A549 (cell line): Measurements from ENCODE around the gene SPSB2. TPM values are rescaled to one million over a fixed set of nuclear protein-coding genes. Genes with fewer than 3 reads are reported as not detected.
A peak's percentile ranks its signal among the peaks of the same experiment; 100 is the strongest.

Source experiments
- ATAC-seq, 2 experiments: fragments of 200-7000 bp in 1 of 2; fragments of >200 bp in 1 of 2; cut with Nextera tagmentation in 1 of 2; cut with Tn5 transposase in 1 of 2; 3 replicates each; pipeline versions ENCODE4 v1.8.0 to v1.9.1; 2018 to 2020; ENCODE audit warnings: mild to moderate bottlenecking in 1 of 2, moderate library complexity in 1 of 2
- CTCF ChIA-PET: fragments of 300-600 bp; sonication (Branson Sonifier 250); formaldehyde crosslinking; extraction: SDS; loops from one replicate; lab custom pipeline; 2021; ENCODE audit warnings: antibody characterized with exemption, inconsistent platforms; lab: Yijun Ruan, JAX
- POLR2A ChIA-PET: fragments of 350-600 bp; formaldehyde crosslinking; extraction: SDS; loops from one replicate; lab custom pipeline; 2021; ENCODE audit warnings: antibody characterized with exemption, inconsistent platforms; lab: Yijun Ruan, JAX
- DNase-seq, 2 experiments: peaks; one replicate each; pipeline versions ENCODE4 v3.0.0 to v3.0.0-alpha.2; 2011 to 2016; ENCODE audit warnings: low read depth in 1 of 2, low spot score in 1 of 2
- FAIRE-seq: peaks from 2 replicates; lab custom pipeline; 2011; peaks lifted over from hg19 to GRCh38; lab: Jason Lieb, UNC
- H3K27ac ChIP-seq, 2 experiments: fragments of >200 bp; sonication (Bioruptor Twin); formaldehyde crosslinking; 3 replicates each; pipeline ENCODE4 v1.5.1; 2016 to 2017
- H3K4me1 ChIP-seq: fragments of >200 bp; sonication (Bioruptor Twin); formaldehyde crosslinking; 3 replicates; pipeline ENCODE4 v1.6.1; 2016
- H3K4me2 ChIP-seq: fragments of >200 bp; sonication (Bioruptor Twin); formaldehyde crosslinking; 3 replicates; pipeline ENCODE4 v1.6.1; 2016
- H3K4me3 ChIP-seq: fragments of >200 bp; sonication (Bioruptor Twin); formaldehyde crosslinking; 3 replicates; pipeline ENCODE4 v1.5.1; 2016
- H3K9me3 ChIP-seq: fragments of >200 bp; sonication (Bioruptor Twin); formaldehyde crosslinking; 3 replicates; pipeline ENCODE4 v1.6.1; 2016
- BHLHE40 ChIP-seq: IDR thresholded peaks from 2 replicates; pipeline ENCODE4 v1.6.1; 2012; ENCODE audit warnings: low read depth, low read length, inconsistent platforms
- CBX8 ChIP-seq: fragments of 200-600 bp; sonication (generic); IDR thresholded peaks from 2 replicates; pipeline ENCODE4 v1.6.1; 2016
- CEBPB ChIP-seq, 2 experiments: fragments of >200 bp in 1 of 2; sonication (Bioruptor Twin) in 1 of 2; formaldehyde crosslinking in 1 of 2; IDR thresholded peaks; 2 replicates each; pipeline ENCODE4 v1.6.1; 2012 to 2016
- CHD4 ChIP-seq: fragments of 200-600 bp; sonication (generic); IDR thresholded peaks from 2 replicates; pipeline ENCODE4 v1.6.1; 2016; ENCODE audit warnings: antibody characterized with exemption, mild to moderate bottlenecking, borderline replicate concordance
- EHF ChIP-seq: fragments of 250-450 bp; sonication (Bioruptor Pico); IDR thresholded peaks from 2 replicates; pipeline ENCODE4 v1.5.0; 2020; ENCODE audit warnings: mild to moderate bottlenecking
- ESRRA ChIP-seq: fragments of 150-350 bp; IDR thresholded peaks from 2 replicates; pipeline ENCODE4 v1.6.1; 2014; ENCODE audit warnings: mild to moderate bottlenecking, low read length, borderline replicate concordance
- FOSB ChIP-seq: fragments of 250-450 bp; sonication (Bioruptor Pico); IDR thresholded peaks from 2 replicates; pipeline ENCODE4 v1.5.0; 2020; ENCODE audit warnings: mild to moderate bottlenecking, moderate library complexity
- FOSL2 ChIP-seq, 2 experiments: fragments of 450-650 bp in 1 of 2; fragments of >200 bp in 1 of 2; sonication (Bioruptor Twin) in 1 of 2; formaldehyde crosslinking; IDR thresholded peaks; 2 replicates each; pipeline versions ENCODE4 v1.5.0 to v1.6.1; 2016 to 2020; ENCODE audit warnings: mild to moderate bottlenecking in 1 of 2, moderate library complexity in 1 of 2
- HOXB13 ChIP-seq: fragments of 250-450 bp; sonication (Bioruptor Pico); IDR thresholded peaks from 2 replicates; pipeline ENCODE4 v1.5.0; 2020; ENCODE audit warnings: low read depth, mild to moderate bottlenecking, moderate library complexity
- HOXB5 ChIP-seq: fragments of 250-450 bp; sonication (Bioruptor Pico); IDR thresholded peaks from 2 replicates; pipeline ENCODE4 v1.5.0; 2020; ENCODE audit warnings: mild to moderate bottlenecking, moderate library complexity
- JUN ChIP-seq, 2 experiments: fragments of >200 bp; sonication (Bioruptor Twin); formaldehyde crosslinking; IDR thresholded peaks; 2 replicates in 1 of 2; 3 replicates in 1 of 2; pipeline ENCODE4 v1.6.1; 2016 to 2017
- JUNB ChIP-seq: fragments of >200 bp; sonication (Bioruptor Twin); formaldehyde crosslinking; IDR thresholded peaks from 2 replicates; pipeline ENCODE4 v1.6.1; 2016
- KDM1A ChIP-seq: fragments of 200-600 bp; sonication (generic); IDR thresholded peaks from 2 replicates; pipeline ENCODE4 v1.6.1; 2016; ENCODE audit warnings: low read depth, mild to moderate bottlenecking
- MAFK ChIP-seq: fragments of 450-650 bp; IDR thresholded peaks from 2 replicates; pipeline ENCODE4 v1.6.1; 2014; ENCODE audit not compliant: partially characterized antibody
- MAZ ChIP-seq: fragments of 150-350 bp; IDR thresholded peaks from 2 replicates; pipeline ENCODE4 v1.6.1; 2014; ENCODE audit warnings: antibody characterized with exemption, low read depth, low read length, borderline replicate concordance
- MYC ChIP-seq: IDR thresholded peaks from 2 replicates; pipeline ENCODE4 v1.6.1; 2012; ENCODE audit warnings: mild to moderate bottlenecking, inconsistent platforms, low read length, improper control_type of control experiment, borderline replicate concordance
- NPAS2 ChIP-seq: fragments of 250-450 bp; sonication (Bioruptor Pico); IDR thresholded peaks from 2 replicates; pipeline ENCODE4 v1.8.0; 2022; ENCODE audit warnings: mild to moderate bottlenecking, moderate library complexity, borderline replicate concordance
- PHF8 ChIP-seq: fragments of 200-600 bp; sonication (generic); IDR thresholded peaks from 2 replicates; pipeline ENCODE4 v1.6.1; 2016; ENCODE audit warnings: low read depth, mild to moderate bottlenecking, antibody characterized with exemption, moderate library complexity, borderline replicate concordance
- POLR2A ChIP-seq: IDR thresholded peaks from 2 replicates; pipeline ENCODE4 v1.6.1; 2012; ENCODE audit warnings: mild to moderate bottlenecking, low read length
- POLR2AphosphoS2 ChIP-seq: conservative IDR thresholded peaks from 2 replicates; pipeline ENCODE4 v1.6.1; 2012; ENCODE audit warnings: low read length, improper control_type of control experiment, inconsistent platforms
- RCOR1 ChIP-seq: fragments of 150-350 bp; IDR thresholded peaks from 2 replicates; pipeline ENCODE4 v1.6.1; 2014; ENCODE audit warnings: antibody characterized with exemption, low read length, low read depth
- RNF2 ChIP-seq: fragments of 200-600 bp; sonication (generic); IDR thresholded peaks from 2 replicates; pipeline ENCODE4 v1.6.1; 2016; ENCODE audit warnings: low read depth, mild to moderate bottlenecking, antibody characterized with exemption, moderate library complexity, borderline replicate concordance
- SREBF2 ChIP-seq: fragments of 450-650 bp; IDR thresholded peaks from 2 replicates; pipeline ENCODE4 v1.6.1; 2014; ENCODE audit warnings: mild to moderate bottlenecking, moderate library complexity
- TFCP2L1 ChIP-seq: fragments of 250-450 bp; sonication (Bioruptor Pico); IDR thresholded peaks from 2 replicates; pipeline ENCODE4 v1.5.0; 2021; ENCODE audit warnings: mild to moderate bottlenecking
- TP53 ChIP-seq: fragments of 250-450 bp; sonication (Bioruptor Pico); IDR thresholded peaks from 2 replicates; pipeline ENCODE4 v1.5.0; 2021; ENCODE audit warnings: mild to moderate bottlenecking, moderate library complexity
- ZNF302 ChIP-seq: fragments of 250-450 bp; sonication (Bioruptor Pico); IDR thresholded peaks from 2 replicates; pipeline ENCODE4 v1.9.0; 2021; ENCODE audit warnings: inconsistent platforms, mild to moderate bottlenecking, moderate library complexity
- WGBS: methylation state at CpG from one replicate; pipeline ENCODE4 v1.1.6; 2017; ENCODE audit errors: missing lambda C conversion rate; 5-methylcytosine and 5-hydroxymethylcytosine counted together
- polyA plus RNA-seq, 4 experiments: library from polyadenylated mRNA; depleted of rRNA in 3 of 4; stranded (reverse); fragments of >200 nt; fragmentation: RNase III in 1 of 4; extraction: RNeasy Plus Mini Kit Qiagen cat#74134 plus additional on column Dnase treatment in 1 of 4; gene quantifications; 2 replicates in 3 of 4; 3 replicates in 1 of 4; pipeline ENCODE4 v1.2.3, GENCODE V29; 2011 to 2017
- TF ChIP-seq, protein P1 (sequence below): IDR thresholded peaks from 2 replicates; pipeline ENCODE4 v1.6.1; 2012
- TF ChIP-seq, protein P2 (sequence below): IDR thresholded peaks from 2 replicates; pipeline ENCODE4 v1.6.1; 2012; ENCODE audit warnings: low read depth, borderline replicate concordance
- TF ChIP-seq, protein P3 (sequence below): IDR thresholded peaks from 2 replicates; pipeline ENCODE4 v1.6.1; 2012
- TF ChIP-seq, protein P4 (sequence below): fragments of 450-650 bp; IDR thresholded peaks from 2 replicates; pipeline ENCODE4 v1.6.1; 2014; ENCODE audit warnings: antibody characterized with exemption
- TF ChIP-seq, protein P5 (sequence below): fragments of >200 bp; sonication (Bioruptor Twin); formaldehyde crosslinking; IDR thresholded peaks from 3 replicates; pipeline ENCODE4 v1.6.1; 2016

Gene SPSB2
- polyA plus RNA-seq, 2 of the 4 experiments (the other 2 are of a cell fraction): 16.8 to 21.8 TPM

DNA sequence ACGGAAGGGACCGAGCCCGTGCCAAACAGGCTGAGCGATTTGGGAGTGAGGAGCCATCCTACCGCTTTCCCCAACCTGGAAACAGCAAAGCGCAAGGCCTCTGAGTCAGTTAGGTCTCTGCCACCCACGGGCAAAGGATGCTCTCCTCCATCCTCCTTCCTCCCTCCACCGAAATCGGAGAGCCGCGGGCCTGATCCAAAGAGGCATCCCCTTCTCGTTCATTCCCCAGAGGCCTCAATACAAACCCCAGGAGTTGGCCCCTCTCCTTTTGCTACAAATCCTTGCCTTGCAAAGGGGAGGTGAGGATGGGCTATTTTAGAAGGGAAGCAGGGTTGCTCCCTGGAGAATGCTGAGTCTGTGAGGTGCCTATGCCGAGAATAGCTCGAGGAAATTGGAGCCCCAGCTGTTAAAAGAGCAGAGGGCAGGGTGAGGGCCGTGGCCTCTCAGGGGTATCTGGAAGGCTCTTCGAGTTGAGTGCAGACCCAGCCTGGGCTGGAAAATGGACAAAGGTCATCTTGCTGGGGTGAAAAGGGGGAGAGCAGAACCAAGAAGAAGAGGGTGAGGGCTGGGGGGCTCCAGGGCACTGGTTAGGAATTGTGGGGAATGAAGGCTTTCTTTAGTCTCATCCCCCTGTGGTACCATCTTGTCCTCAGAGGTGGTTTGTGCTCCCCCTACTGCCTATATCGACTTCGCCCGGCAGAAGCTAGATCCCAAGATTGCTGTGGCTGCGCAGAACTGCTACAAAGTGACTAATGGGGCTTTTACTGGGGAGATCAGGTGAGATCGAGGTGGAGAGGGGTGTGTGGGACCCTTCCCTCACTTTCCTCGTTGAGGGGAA is 4.7 kb downstream of the SPSB2 start:
- CTCF ChIA-PET: interaction anchor here (0.6 to 17.9 kb wide), 24 partner anchors 10 to 545 kb away, joined by 3 to 399 read pairs (median 6); partner anchors contain the start of genes ATN1, C12orf57, CDCA3 and ENO2
- no peak for ATAC-seq
- no peak for DNase-seq
- 2% methylated on average over 22 of the region's 22 CpGs for WGBS
- FAIRE-seq: no peak
- H3K4me1 ChIP-seq: peaks cover 42% of the 10 kb centered on the region
- no peaks in the 10 kb centered on the region for H3K9me3 ChIP-seq
- H3K4me2 ChIP-seq: peak overlapping the region; percentile 100
- H3K27ac ChIP-seq: peak overlapping the region; percentile 97 to 99
- peak overlapping the region; percentile 100 for H3K4me3 ChIP-seq
- TF ChIP-seq, protein P1, sequence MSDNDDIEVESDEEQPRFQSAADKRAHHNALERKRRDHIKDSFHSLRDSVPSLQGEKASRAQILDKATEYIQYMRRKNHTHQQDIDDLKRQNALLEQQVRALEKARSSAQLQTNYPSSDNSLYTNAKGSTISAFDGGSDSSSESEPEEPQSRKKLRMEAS: peak; percentile 19; the same call in 1 of the 2 replicates
- TF ChIP-seq HOXB13 (CRISPR knock-in tag) (no peak), BHLHE40 (no peak), CBX8 (no peak)
- POLR2A ChIA-PET: interaction anchor here (0.5 to 6.0 kb wide), 15 partner anchors 10 to 179 kb away, joined by 4 to 105 read pairs (median 9); partner anchors contain the start of genes C12orf57, CDCA3, MLF2 and PTMS

DNA sequence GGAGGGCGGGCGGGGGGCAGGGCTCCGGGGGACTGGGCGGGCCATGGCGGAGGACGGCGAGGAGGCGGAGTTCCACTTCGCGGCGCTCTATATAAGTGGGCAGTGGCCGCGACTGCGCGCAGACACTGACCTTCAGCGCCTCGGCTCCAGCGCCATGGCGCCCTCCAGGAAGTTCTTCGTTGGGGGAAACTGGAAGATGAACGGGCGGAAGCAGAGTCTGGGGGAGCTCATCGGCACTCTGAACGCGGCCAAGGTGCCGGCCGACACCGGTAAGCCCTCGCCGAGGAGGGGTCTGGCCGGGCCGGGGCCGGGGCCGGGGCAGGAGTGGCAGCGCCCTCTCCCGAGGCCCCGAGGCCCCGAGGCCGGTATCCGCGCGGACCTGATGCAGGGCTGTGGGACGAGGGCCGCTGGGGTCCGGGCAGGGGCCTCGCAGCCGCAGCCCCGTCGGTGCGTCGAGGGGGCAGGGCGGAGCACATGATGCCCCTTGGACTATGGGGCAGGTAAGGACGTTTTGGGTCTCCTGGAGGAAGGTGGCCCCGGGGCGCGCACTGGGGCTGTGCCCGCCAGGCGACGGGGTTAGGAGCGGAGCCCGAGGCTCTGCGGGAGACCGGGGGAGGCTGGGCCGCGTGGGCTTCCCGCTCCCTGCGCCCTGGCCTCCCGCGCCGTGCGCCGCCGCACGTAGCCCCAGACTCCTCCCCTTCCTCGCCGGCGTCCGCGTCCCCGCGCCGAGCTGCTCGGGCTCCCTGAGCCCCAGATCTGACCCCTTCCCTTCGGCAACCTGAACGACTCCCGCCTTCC is 5.5 kb downstream of the SPSB2 start, which contains the start of gene TPI1:
Gene TPI1, plus strand, starts transcription at position 119 of the 798 bp plus-strand sequence. Its CDS starts 36 bp downstream, at position 155.
- peak; percentile 77 to 85 for DNase-seq
- POLR2A ChIA-PET: interaction anchor here (0.5 to 4.8 kb wide), 15 partner anchors 9 to 178 kb away, joined by 4 to 74 read pairs (median 8); partner anchors contain the start of genes C12orf57, CDCA3, MLF2 and PTMS
- H3K9me3 ChIP-seq: no peaks in the 10 kb centered on the region
- peak within 1 kb of the TSS; percentile 97 to 99 for H3K27ac ChIP-seq
- H3K4me1 ChIP-seq: peaks cover 42% of the 10 kb centered on the region
- no peak for FAIRE-seq
- CTCF ChIA-PET: interaction anchor here (0.6 to 17.9 kb wide), 15 partner anchors 9 to 101 kb away, joined by 3 to 399 read pairs (median 24); partner anchors contain the start of genes ATN1, C12orf57, CDCA3 and ENO2
- H3K4me2 ChIP-seq: peak within 1 kb of the TSS; percentile 100
- H3K4me3 ChIP-seq: peak within 1 kb of the TSS; percentile 100
- ATAC-seq: peak; percentile 45 to 71
- WGBS: 2% methylated on average over 41 of the region's 86 CpGs
- TF ChIP-seq POLR2A (peak; percentile 99), SREBF2 (no peak), JUN (IDR thresholded peaks at IDR 0.05) (peak; percentile 98 to 99), EHF (CRISPR knock-in tag) (no peak), ZNF302 (no peak), POLR2AphosphoS2 (no peak), TFCP2L1 (no peak; the same call in 1 of the 2 replicates), MAFK (no peak), FOSL2 (IDR thresholded peaks at IDR 0.05) (no peak), FOSL2 (CRISPR knock-in tag; IDR thresholded peaks at IDR 0.05) (no peak), FOSB (CRISPR knock-in tag) (peak; percentile 24; the same call in 1 of the 2 replicates), HOXB5 (CRISPR knock-in tag) (no peak), ESRRA (no peak), CBX8 (no peak), RCOR1 (no peak), CHD4 (no peak), TP53 (CRISPR knock-in tag) (no peak; the same call in 1 of the 2 replicates), KDM1A (no peak), JUNB (no peak), NPAS2 (CRISPR knock-in tag) (no peak), MYC (no peak), PHF8 (peak; percentile 98), RNF2 (0 out of 2 replicates have a peak, but pooled peaks have one; percentile 6), CEBPB (IDR thresholded peaks at IDR 0.05) (no peak), MAZ (no peak)
- TF ChIP-seq, protein P2, sequence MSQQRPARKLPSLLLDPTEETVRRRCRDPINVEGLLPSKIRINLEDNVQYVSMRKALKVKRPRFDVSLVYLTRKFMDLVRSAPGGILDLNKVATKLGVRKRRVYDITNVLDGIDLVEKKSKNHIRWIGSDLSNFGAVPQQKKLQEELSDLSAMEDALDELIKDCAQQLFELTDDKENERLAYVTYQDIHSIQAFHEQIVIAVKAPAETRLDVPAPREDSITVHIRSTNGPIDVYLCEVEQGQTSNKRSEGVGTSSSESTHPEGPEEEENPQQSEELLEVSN: peak; percentile 78
- TF ChIP-seq, protein P3, sequence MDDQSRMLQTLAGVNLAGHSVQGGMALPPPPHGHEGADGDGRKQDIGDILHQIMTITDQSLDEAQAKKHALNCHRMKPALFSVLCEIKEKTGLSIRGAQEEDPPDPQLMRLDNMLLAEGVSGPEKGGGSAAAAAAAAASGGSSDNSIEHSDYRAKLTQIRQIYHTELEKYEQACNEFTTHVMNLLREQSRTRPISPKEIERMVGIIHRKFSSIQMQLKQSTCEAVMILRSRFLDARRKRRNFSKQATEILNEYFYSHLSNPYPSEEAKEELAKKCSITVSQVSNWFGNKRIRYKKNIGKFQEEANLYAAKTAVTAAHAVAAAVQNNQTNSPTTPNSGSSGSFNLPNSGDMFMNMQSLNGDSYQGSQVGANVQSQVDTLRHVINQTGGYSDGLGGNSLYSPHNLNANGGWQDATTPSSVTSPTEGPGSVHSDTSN: peak; percentile 64
- TF ChIP-seq, protein P1: peak; percentile 74
- TF ChIP-seq, protein P4, sequence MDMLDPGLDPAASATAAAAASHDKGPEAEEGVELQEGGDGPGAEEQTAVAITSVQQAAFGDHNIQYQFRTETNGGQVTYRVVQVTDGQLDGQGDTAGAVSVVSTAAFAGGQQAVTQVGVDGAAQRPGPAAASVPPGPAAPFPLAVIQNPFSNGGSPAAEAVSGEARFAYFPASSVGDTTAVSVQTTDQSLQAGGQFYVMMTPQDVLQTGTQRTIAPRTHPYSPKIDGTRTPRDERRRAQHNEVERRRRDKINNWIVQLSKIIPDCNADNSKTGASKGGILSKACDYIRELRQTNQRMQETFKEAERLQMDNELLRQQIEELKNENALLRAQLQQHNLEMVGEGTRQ: no peak
- TF ChIP-seq, protein P5, sequence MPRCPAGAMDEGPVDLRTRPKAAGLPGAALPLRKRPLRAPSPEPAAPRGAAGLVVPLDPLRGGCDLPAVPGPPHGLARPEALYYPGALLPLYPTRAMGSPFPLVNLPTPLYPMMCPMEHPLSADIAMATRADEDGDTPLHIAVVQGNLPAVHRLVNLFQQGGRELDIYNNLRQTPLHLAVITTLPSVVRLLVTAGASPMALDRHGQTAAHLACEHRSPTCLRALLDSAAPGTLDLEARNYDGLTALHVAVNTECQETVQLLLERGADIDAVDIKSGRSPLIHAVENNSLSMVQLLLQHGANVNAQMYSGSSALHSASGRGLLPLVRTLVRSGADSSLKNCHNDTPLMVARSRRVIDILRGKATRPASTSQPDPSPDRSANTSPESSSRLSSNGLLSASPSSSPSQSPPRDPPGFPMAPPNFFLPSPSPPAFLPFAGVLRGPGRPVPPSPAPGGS: peak; percentile 99
- TF ChIP-seq, all 56 proteins: peak for 9
